GM19193 (cell line): ENCODE measurements around the gene TTC7B.

ENCODE experiments used
- POLR2A ChIP-seq: IDR thresholded peaks from 4 replicates; pipeline ENCODE4 v1.6.1; 2011; ENCODE audit not compliant: insufficient read depth, insufficient read length; ENCODE audit errors: extremely low read depth

TTC7B gene

GRCh38 chr14:90750701-90751100, 65.5 kb downstream of the TTC7B start:
- TF ChIP-seq POLR2A: no peak

GRCh38 chr14:90750191-90750590, 66.0 kb downstream of the TTC7B start:
- no peak for TF ChIP-seq POLR2A

GRCh38 chr14:90747909-90748308, 68.3 kb downstream of the TTC7B start:
- TF ChIP-seq POLR2A: no peak

GRCh38 chr14:90743826-90744225, 72.4 kb downstream of the TTC7B start:
- TF ChIP-seq POLR2A: no peak

GRCh38 chr14:90743425-90743824, 72.8 kb downstream of the TTC7B start:
- no peak for TF ChIP-seq POLR2A

- TF ChIP-seq POLR2A: no peak
Observed at GRCh38 chr14:90742729-90743128, 73.5 kb downstream of the TTC7B start.

- no peak for TF ChIP-seq POLR2A
Observed at GRCh38 chr14:90742252-90742651, 74.0 kb downstream of the TTC7B start.

- TF ChIP-seq POLR2A: no peak
Observed at GRCh38 chr14:90741682-90741946, 74.6 kb downstream of the TTC7B start.

- no peak for TF ChIP-seq POLR2A
Observed at GRCh38 chr14:90740946-90741681, 75.1 kb downstream of the TTC7B start.

- no peak for TF ChIP-seq POLR2A
Observed at GRCh38 chr14:90740081-90740480, 76.1 kb downstream of the TTC7B start.

GRCh38 chr14:90739318-90740068, 76.7 kb downstream of the TTC7B start:
- no peak for TF ChIP-seq POLR2A

- TF ChIP-seq POLR2A: no peak
Observed at GRCh38 chr14:90733139-90733808, 83.0 kb downstream of the TTC7B start.

GRCh38 chr14:90732718-90733117, 83.5 kb downstream of the TTC7B start:
- no peak for TF ChIP-seq POLR2A

GRCh38 chr14:90732139-90732538, 84.1 kb downstream of the TTC7B start:
- TF ChIP-seq POLR2A: no peak

- no peak for TF ChIP-seq POLR2A
Observed at GRCh38 chr14:90731487-90731886, 84.7 kb downstream of the TTC7B start.
